ENCODE measurements around the gene MPP2.

The MPP2 gene

DNA sequence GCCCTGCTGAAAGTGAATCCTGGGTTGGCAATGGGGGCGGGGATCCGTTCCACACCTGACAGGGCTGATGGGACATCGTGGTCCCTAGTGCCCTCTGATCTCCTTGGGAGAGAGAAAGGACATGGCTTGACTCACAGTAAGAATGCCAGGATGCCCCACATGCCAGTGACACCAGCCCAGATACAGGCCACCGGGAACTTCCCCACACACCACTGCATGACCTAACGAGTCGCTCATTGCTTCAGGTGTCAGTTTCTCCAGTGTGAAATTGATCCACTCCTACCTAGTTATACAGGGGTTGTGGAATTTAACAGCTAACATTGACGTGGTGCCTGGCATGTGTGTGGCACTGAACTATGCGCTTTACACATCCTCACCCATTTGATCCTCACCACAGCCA, 52.8 kb downstream of the MPP2 start:
- Histone ChIP-seq H3K27me3 (ENCODE audit: low read length) (peaks cover 2% of the 10 kb centered on the region; the same call in 1 of the 2 replicates), H3F3A (ENCODE audit: insufficient read depth) (no peaks in the 10 kb centered on the region), H3K27ac (ENCODE audit: low read depth, low read length) (no peak overlapping the region), H4K20me1 (ENCODE audit: low read depth, low read length) (no peaks in the 10 kb centered on the region), H3K9ac (ENCODE audit: low read length) (no peak overlapping the region), H3K9me3 (ENCODE audit: insufficient read depth, low read length) (no peaks in the 10 kb centered on the region), H3K4me3 (ENCODE audit: insufficient read depth, low read length, poor library complexity, severe bottlenecking) (no peak overlapping the region), H3K4me2 (ENCODE audit: low read depth, low read length, poor library complexity, severe bottlenecking) (no peak overlapping the region), H2AFZ (ENCODE audit: low read depth, low read length, severe bottlenecking) (no peak overlapping the region), H3K79me2 (ENCODE audit: insufficient read depth, low read length) (no peaks in the 10 kb centered on the region), H3K9me2 (replicated peaks; ENCODE audit: insufficient read depth, low read length) (no peaks in the 10 kb centered on the region), H3K36me3 (ENCODE audit: low read length) (no peaks in the 10 kb centered on the region)
- TF ChIP-seq EZH2phosphoT487 (conservative IDR thresholded peaks at IDR 0.05; ENCODE audit: low read length): no peak
- TF ChIP-seq, protein P1, sequence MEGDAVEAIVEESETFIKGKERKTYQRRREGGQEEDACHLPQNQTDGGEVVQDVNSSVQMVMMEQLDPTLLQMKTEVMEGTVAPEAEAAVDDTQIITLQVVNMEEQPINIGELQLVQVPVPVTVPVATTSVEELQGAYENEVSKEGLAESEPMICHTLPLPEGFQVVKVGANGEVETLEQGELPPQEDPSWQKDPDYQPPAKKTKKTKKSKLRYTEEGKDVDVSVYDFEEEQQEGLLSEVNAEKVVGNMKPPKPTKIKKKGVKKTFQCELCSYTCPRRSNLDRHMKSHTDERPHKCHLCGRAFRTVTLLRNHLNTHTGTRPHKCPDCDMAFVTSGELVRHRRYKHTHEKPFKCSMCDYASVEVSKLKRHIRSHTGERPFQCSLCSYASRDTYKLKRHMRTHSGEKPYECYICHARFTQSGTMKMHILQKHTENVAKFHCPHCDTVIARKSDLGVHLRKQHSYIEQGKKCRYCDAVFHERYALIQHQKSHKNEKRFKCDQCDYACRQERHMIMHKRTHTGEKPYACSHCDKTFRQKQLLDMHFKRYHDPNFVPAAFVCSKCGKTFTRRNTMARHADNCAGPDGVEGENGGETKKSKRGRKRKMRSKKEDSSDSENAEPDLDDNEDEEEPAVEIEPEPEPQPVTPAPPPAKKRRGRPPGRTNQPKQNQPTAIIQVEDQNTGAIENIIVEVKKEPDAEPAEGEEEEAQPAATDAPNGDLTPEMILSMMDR (IDR thresholded peaks at IDR 0.05; ENCODE audit: insufficient read depth, low read length, poor library complexity, severe bottlenecking): no peak

DNA sequence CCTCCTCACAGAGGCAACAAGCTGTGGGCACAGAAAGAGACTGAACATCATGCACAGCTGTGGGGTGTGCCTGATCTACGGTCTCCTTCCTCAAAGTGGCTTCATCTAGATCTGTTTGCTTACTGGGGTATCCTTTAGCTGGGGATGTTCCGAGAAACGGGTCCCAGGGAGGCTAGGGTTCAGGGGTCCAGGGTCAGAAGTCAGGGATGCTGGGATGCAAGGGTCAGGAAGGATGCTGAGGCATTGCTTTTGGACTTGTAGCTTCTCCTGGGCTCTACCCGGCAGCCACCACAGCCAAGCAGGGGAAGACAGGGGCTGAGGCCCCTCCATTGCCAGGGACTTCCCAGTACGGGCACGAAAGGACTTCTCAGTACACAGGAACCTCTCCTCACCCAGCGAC, 53.8 kb downstream of the MPP2 start:
- H3K36me3 ChIP-seq (ENCODE audit: low read length): no peaks in the 10 kb centered on the region
- no peak overlapping the region for H2AFZ ChIP-seq (ENCODE audit: low read depth, low read length, severe bottlenecking)
- H3K27me3 ChIP-seq (ENCODE audit: low read length): peaks cover 2% of the 10 kb centered on the region; the same call in 1 of the 2 replicates
- no peaks in the 10 kb centered on the region for H3K9me2 ChIP-seq (replicated peaks; ENCODE audit: insufficient read depth, low read length)
- H4K20me1 ChIP-seq (ENCODE audit: low read depth, low read length): no peaks in the 10 kb centered on the region
- TF ChIP-seq, protein P1 (IDR thresholded peaks at IDR 0.05; ENCODE audit: insufficient read depth, low read length, poor library complexity, severe bottlenecking): no peak
- TF ChIP-seq EZH2phosphoT487 (conservative IDR thresholded peaks at IDR 0.05; ENCODE audit: low read length): no peak
- H3K27ac ChIP-seq (ENCODE audit: low read depth, low read length): no peak overlapping the region
- no peaks in the 10 kb centered on the region for H3K79me2 ChIP-seq (ENCODE audit: insufficient read depth, low read length)
- H3K9ac ChIP-seq (ENCODE audit: low read length): no peak overlapping the region
- no peak overlapping the region for H3K4me3 ChIP-seq (ENCODE audit: insufficient read depth, low read length, poor library complexity, severe bottlenecking)
- H3K9me3 ChIP-seq (ENCODE audit: insufficient read depth, low read length): no peaks in the 10 kb centered on the region
- no peaks in the 10 kb centered on the region for H3F3A ChIP-seq (ENCODE audit: insufficient read depth)
- no peak overlapping the region for H3K4me2 ChIP-seq (ENCODE audit: low read depth, low read length, poor library complexity, severe bottlenecking)

DNA sequence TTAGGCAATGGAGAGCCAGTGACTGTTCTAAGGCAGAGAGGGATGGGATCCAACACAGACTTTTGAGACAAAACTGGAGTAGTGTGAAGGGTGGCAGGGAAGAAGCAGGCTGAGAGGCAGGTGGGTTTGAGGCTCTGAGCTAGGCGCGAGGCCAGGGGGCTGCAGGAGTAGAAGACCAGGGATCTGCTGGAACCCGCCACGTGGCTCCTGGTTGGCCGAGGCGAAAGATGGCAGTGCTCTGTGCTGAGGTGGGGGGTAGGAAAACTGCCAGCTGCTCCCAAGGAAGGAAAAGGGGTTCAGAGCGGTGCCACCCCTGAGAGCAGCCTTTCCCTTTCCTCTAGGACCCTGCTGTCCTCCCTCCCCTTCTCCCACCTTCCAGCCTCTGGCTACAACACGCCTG, 54.8 kb downstream of the MPP2 start:
- no peaks in the 10 kb centered on the region for H3F3A ChIP-seq (ENCODE audit: insufficient read depth)
- H4K20me1 ChIP-seq (ENCODE audit: low read depth, low read length): no peaks in the 10 kb centered on the region
- H3K36me3 ChIP-seq (ENCODE audit: low read length): no peaks in the 10 kb centered on the region
- no peak overlapping the region for H3K27ac ChIP-seq (ENCODE audit: low read depth, low read length)
- H3K79me2 ChIP-seq (ENCODE audit: insufficient read depth, low read length): no peaks in the 10 kb centered on the region
- H3K4me2 ChIP-seq (ENCODE audit: low read depth, low read length, poor library complexity, severe bottlenecking): no peak overlapping the region
- H3K9me2 ChIP-seq (replicated peaks; ENCODE audit: insufficient read depth, low read length): no peaks in the 10 kb centered on the region
- no peaks in the 10 kb centered on the region for H3K9me3 ChIP-seq (ENCODE audit: insufficient read depth, low read length)
- peaks cover 2% of the 10 kb centered on the region; the same call in 1 of the 2 replicates for H3K27me3 ChIP-seq (ENCODE audit: low read length)
- H3K4me3 ChIP-seq (ENCODE audit: insufficient read depth, low read length, poor library complexity, severe bottlenecking): no peak overlapping the region
- H3K9ac ChIP-seq (ENCODE audit: low read length): no peak overlapping the region
- H2AFZ ChIP-seq (ENCODE audit: low read depth, low read length, severe bottlenecking): no peak overlapping the region
- no peak for TF ChIP-seq EZH2phosphoT487 (conservative IDR thresholded peaks at IDR 0.05; ENCODE audit: low read length)

DNA sequence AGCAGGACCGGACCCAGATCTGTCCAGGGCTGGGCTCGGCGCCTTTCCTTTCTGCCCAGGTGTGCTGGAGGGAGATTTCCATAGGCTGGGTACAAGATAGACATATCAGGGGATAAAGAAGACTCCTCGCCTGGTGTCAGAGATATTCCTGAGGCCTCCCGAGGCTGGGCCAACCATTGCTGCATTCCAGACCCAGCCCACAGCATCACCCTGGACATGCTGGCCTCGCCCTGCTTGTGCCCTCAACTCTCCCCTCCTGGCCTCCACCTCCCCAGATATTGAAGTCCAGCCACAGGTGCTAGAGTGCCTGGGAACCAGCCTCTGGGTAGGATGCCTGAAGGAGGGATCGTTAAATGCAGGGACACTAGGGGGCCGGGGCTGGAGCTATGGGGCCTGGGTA, 58.2 kb downstream of the MPP2 start:
- Histone ChIP-seq H3K4me3 (ENCODE audit: insufficient read depth, low read length, poor library complexity, severe bottlenecking) (no peak overlapping the region), H3K9me3 (ENCODE audit: insufficient read depth, low read length) (no peaks in the 10 kb centered on the region), H3K9ac (ENCODE audit: low read length) (no peak overlapping the region), H3K27me3 (ENCODE audit: low read length) (peaks cover 2% of the 10 kb centered on the region; the same call in 1 of the 2 replicates), H3K4me2 (ENCODE audit: low read depth, low read length, poor library complexity, severe bottlenecking) (no peak overlapping the region), H3K36me3 (ENCODE audit: low read length) (no peaks in the 10 kb centered on the region), H2AFZ (ENCODE audit: low read depth, low read length, severe bottlenecking) (no peak overlapping the region), H3F3A (ENCODE audit: insufficient read depth) (no peaks in the 10 kb centered on the region), H3K9me2 (replicated peaks; ENCODE audit: insufficient read depth, low read length) (no peaks in the 10 kb centered on the region), H4K20me1 (ENCODE audit: low read depth, low read length) (no peaks in the 10 kb centered on the region), H3K79me2 (ENCODE audit: insufficient read depth, low read length) (no peaks in the 10 kb centered on the region), H3K27ac (ENCODE audit: low read depth, low read length) (no peak overlapping the region)
- no peak for TF ChIP-seq EZH2phosphoT487 (conservative IDR thresholded peaks at IDR 0.05; ENCODE audit: low read length)
- TF ChIP-seq, protein P1 (IDR thresholded peaks at IDR 0.05; ENCODE audit: insufficient read depth, low read length, poor library complexity, severe bottlenecking): no peak
